Embryonic facial prominence (tissue), 1 donor: ENCODE data around the gene GALNT15.

Experiments used
- DNase-seq: peaks from one replicate; pipeline ENCODE4 v3.0.0-alpha.2; 2016; ENCODE audit errors: extremely low spot score

GALNT15 gene

GRCh38 chr3:16174389-16174788, at the start of gene GALNT15:
TSS of gene GALNT15 (plus strand) at chr3:16174680. CDS start at chr3:16175152, 472 bp downstream.
- no peak for DNase-seq

DNA sequence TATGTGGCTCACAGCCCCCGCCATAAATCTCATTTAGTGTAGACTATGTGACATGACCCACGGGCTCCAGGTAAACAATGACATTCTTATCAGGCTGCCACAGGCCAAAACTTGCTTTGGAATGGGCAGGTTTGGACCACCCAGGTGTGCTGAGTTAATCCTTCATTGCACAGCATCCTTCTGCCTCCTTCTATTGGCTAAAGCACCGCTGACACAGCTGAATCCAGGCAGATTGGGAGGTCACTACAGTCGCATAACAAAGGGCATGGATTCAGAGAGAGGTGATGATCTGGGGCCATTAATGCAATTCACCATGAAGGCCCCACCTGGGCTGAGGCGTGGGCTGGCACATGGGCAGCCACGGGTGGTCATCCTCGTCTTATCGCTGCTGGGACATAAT, 47.8 kb upstream of the GALNT15 start:
- no peak for DNase-seq

DNA sequence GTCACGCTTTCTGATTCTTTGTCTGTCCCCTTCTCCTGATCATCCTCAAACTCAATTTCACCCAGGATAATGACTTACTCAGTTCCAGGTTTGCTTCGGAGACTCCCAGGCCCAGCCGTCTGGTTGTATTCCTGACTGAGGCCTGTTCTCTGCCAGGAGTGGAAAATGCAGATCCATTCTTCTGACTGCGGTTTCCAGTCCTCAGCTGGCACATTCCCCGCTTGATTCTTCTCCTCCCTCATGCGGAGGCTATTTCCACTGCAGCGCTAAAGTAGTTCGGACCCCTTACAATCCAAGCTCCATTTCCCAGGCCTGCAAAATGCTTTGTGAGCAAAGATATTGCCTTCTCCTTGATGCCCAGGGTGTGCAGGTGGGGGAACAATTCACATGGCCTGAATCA, 47.2 kb upstream of the GALNT15 start:
- no peak for DNase-seq

- no peak for DNase-seq
Observed at GRCh38 chr3:16130066-16130465, 44.4 kb upstream of the GALNT15 start.

DNA sequence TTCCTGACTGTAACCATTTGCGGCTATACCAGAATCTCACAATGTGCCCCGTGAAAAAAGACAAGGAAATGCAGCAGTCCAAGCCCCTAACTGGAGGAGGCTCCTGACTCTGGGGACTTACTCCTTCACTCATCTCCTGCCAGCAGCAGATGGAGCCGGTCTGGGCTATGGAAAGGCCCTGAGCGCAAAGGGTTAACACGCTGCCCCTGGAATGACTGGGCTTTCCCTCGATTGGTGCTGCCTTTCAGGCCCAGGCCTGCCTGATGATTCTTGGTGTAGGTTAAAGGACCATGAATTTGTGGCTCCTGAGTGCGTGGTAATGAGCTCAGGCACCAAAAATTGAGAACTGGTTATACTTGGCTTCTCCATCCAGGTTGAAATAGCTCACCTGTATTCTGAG, 42.3 kb upstream of the GALNT15 start:
- no peak for DNase-seq

GRCh38 chr3:16132928-16133327, 41.6 kb upstream of the GALNT15 start:
- no peak for DNase-seq

DNA sequence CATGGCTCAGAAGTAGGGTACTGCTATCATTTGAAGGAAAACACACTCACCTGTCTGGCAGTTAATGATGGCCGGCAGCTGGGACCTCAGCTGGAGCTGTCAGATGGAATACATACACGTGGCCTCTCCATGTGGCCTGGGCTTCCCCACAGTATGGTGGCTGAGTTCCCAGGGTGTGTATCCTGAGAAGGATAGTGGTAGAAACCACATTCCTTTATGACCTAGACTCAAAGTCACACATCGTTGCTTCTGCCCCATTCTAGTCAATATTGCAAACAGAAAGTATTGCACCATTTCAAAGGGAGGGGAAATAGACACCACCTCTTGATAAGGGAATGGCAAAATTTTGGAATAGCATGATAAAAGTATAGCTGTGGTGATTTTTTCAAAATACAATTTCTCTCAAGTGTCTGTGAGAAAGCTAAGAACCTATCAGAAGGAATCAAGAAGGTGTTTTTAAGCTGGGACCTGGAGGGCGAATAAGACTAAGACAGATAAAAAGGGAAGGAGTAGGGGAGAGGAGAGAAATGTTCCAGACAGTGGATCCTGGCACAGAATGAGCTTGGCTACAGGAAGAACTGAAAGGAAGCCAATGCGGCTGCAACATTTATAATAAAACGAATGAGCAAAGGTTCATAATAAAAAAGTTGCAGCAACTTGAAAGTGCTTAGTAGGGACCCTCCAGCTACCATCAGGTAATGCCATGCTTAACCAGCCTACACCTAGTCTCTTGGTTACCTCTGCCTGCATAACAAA, 40.1 kb upstream of the GALNT15 start:
- DNase-seq, result no peak

DNA sequence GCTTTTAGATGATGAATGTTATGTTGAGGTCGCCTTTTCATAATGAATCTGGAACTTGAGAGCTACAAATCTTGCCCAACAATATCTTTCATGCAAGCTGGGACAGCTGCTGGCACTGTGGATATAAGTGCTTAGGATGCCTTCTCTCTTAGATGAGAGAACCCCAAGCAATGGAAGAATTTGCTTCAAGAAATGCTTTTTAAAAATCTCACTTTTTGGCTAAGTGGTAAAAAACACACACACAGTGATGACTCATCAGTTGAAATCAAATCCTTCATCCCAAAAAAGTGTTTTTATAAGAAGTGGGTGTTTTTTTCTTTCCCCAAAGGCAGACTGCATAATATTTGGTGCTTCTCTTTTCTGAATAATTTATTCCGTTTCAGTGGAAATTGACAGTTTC, 38.4 kb upstream of the GALNT15 start:
- no peak for DNase-seq

- no peak for DNase-seq
Observed at GRCh38 chr3:16137044-16137443, 37.4 kb upstream of the GALNT15 start.

DNA sequence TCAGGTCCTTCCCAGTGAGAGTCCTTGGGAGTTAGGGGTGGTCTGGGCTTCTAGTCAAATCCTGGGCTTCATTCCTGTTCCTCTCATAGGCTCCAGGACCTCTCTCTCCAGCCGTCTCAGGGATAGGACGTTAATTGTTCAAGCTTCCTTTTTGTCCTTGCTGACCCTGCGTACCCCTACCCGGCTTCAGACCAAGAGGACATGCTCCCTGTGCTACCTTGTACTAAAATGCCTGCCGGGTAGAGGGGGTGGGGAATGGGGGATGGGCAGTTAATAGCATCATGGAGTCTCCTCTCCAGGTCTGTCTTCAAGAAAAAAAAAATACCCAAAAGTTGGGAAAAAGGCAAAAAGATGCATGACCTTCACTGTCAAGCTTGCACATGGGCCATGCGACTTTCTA, 36.5 kb upstream of the GALNT15 start:
- DNase-seq, result no peak

GRCh38 chr3:16140116-16140893, 34.2 kb upstream of the GALNT15 start:
- no peak for DNase-seq

DNA sequence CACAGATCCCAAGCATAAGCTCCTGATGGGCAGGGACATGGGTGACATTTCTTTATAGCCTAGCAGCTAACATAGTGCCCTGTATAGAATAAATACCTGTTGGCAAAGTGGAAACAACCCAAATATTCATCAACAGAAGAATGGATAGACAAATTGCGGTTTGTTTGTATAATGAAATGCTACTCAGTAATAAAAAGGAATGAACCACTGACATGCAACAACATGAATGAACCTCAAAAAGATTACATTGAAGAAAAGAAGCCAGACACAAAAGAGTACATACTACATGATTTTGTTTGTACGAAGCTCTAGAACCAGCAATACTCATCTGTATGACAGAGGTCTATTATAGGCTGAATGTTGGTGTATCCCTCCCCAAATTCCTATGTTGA, 33.6 kb upstream of the GALNT15 start:
- no peak for DNase-seq

GRCh38 chr3:16142350-16143025, 32.0 kb upstream of the GALNT15 start:
- no peak for DNase-seq

DNA sequence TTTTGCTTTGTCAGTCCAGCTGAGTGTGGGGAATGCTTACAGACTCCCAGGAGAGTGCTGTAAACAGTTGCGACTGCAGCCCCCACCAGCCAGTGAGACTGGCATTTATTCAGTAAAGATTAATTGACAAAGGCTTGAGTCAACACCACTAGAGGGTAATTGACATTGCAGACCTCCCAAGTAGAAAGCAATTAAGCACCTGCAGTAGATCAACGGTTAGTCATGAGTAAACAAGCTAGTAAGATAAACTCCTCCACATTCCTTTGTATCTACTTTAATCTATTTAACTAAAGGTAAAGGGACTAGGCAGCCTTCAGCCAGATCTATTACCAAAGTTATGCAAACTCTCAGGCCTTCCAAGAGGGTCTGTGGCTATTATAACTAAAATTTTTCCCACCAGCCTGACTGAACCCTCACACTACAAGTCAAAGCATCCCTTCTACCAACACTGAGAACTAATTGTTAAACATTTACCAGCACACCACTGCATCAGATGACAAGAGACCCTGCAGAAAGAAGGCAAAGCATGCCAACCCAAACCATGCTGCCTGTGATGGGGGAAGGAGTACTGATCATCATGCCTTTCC, 30.5 kb upstream of the GALNT15 start:
- no peak for DNase-seq

DNA sequence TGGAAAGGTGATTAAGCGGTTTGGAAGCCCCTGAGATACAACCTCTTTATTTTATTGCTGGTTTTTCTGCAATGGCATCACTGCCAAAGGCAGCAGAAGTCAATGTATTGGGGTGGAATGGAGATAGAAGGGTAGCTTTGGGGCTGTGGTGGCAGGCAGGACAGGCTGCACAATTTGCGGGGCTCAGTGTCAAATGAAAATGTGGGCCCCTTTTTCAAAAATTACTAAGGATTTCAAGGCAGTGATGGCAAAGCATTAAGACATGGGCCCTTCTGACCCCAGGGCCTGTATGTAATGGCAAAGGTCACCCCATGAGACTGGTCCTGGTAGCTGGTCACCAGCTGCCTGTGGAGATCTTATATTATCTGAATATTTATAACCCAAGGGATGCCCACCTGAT, 29.3 kb upstream of the GALNT15 start:
- DNase-seq, result no peak

GRCh38 chr3:16146015-16146730, 28.3 kb upstream of the GALNT15 start:
- DNase-seq, result no peak

DNA sequence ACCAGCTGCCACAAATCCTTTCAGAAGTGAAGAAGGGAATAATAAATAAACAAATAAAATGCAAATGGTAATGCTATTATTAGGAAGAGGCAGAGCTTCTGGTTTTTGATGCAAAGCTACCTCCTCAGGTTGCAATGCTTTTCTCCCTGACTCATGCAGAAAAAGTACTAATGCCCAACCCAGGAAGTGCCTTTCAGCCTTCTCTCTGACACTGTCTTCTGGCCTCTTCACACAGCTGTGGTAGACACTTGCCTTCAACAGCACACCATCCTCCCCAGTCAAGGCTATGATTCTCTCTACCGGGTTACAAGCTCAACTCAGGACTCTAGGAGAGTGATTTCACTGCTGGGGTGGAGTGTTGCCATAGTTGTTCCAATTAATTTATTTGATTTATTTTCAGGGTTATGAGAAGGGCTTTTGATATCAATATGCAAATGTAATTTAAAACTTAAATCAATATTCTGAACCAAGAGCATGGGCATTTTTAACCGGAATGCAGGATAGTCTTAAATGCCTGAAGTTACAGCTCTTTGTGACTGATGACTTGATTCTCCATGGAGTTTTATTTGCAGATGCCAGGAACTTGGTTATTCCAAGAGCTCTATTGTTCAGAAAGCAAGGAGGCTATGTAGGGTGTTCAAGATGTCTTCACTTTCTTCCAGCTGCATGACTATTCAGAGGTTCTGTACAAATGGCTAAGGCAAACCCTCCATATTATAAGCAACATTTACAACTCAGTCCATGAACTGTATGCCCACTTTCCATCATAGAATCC, 27.1 kb upstream of the GALNT15 start:
- DNase-seq, result no peak

DNA sequence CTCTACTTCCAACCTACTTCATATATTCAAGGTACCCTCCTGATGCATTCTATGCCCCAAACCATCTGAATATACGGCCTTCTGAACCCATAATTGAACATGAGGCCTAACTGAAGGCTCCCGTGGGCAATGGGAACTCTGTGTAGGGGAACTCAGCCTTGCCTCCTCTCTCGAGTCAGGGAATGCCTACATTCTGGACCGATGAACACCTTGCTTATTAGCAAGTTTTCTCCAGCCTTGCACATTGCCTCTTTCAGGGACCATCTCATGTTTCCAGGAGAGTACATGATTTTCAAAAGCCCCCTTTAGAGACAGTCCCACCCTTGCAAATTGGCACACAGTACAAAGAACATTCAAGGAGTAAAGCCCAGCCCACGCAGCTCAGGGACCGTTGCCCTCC, 26.3 kb upstream of the GALNT15 start:
- no peak for DNase-seq

- no peak for DNase-seq
Observed at GRCh38 chr3:16148783-16149182, 25.7 kb upstream of the GALNT15 start.

DNA sequence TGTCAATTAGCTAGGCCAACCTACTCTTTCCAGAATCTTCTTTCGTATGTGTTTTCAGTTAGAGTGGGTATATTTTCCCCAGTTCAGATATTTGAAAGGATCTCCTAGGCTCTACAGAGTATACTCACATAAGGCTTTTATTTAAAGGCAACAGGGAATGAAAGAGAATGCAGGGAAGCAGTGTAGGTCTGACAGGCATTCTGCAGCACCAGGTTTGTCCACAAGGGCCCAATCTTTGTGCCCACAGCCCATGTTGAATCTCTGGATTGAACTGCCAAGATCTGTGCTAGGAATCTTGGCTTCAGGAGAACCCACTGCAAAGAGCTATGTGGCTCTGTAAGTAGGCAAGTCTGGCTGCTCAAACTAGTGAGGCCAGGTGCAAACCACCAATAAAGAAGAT, 24.2 kb upstream of the GALNT15 start:
- DNase-seq, result no peak

GRCh38 chr3:16151109-16151508, 23.4 kb upstream of the GALNT15 start:
- DNase-seq, result no peak
